GM23338 (cell line): ENCODE results near the gene FRRS1L.

Experiments used
- EZH2 ChIP-seq: fragments of 200-600 bp; sonication (generic); IDR thresholded peaks from one replicate; pipeline ENCODE4 v1.8.0; 2017; ENCODE audit warnings: antibody characterized with exemption, mild to moderate bottlenecking, low read depth; ENCODE audit not compliant: unreplicated experiment
- EZH2phosphoT487 ChIP-seq: fragments of 200-600 bp; sonication (generic); IDR thresholded peaks from one replicate; pipeline ENCODE4 v1.8.1; 2018; ENCODE audit warnings: antibody characterized with exemption; ENCODE audit not compliant: unreplicated experiment
- POLR2AphosphoS5 ChIP-seq: IDR thresholded peaks from 2 replicates; pipeline ENCODE4 v1.6.1; 2016; ENCODE audit warnings: antibody characterized with exemption, low read depth
- TF ChIP-seq, protein P1 (sequence below), 2 experiments: fragments of 200-600 bp in 1 of 2; sonication (generic) in 1 of 2; conservative IDR thresholded peaks; 2 replicates each; pipeline versions ENCODE4 v1.5.1 to v1.6.1; 2016 to 2017; ENCODE audit warnings: antibody characterized with exemption in 2 of 2, low read depth in 2 of 2, mild to moderate bottlenecking in 2 of 2, moderate library complexity in 1 of 2

GRCh38 chr9:109156708-109157107, 10.3 kb downstream of the FRRS1L start:
- TF ChIP-seq, protein P1, sequence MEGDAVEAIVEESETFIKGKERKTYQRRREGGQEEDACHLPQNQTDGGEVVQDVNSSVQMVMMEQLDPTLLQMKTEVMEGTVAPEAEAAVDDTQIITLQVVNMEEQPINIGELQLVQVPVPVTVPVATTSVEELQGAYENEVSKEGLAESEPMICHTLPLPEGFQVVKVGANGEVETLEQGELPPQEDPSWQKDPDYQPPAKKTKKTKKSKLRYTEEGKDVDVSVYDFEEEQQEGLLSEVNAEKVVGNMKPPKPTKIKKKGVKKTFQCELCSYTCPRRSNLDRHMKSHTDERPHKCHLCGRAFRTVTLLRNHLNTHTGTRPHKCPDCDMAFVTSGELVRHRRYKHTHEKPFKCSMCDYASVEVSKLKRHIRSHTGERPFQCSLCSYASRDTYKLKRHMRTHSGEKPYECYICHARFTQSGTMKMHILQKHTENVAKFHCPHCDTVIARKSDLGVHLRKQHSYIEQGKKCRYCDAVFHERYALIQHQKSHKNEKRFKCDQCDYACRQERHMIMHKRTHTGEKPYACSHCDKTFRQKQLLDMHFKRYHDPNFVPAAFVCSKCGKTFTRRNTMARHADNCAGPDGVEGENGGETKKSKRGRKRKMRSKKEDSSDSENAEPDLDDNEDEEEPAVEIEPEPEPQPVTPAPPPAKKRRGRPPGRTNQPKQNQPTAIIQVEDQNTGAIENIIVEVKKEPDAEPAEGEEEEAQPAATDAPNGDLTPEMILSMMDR (conservative IDR thresholded peaks at IDR 0.05; ENCODE audit: low read depth in 2 of 2), result no peak
- TF ChIP-seq POLR2AphosphoS5, result no peak
- TF ChIP-seq EZH2phosphoT487, result no peak
- TF ChIP-seq EZH2, result no peak
